Peyer's patch (tissue), 4 donors: ENCODE measurements around the gene STK32B.

Source experiments
- POLR2A ChIP-seq, 2 donors: fragments of 450-650 bp; IDR thresholded peaks; one replicate each; pipeline ENCODE4 v1.5.1; 2017; ENCODE audit warnings: antibody characterized with exemption in 2 of 2, mild to moderate bottlenecking in 2 of 2, moderate library complexity in 2 of 2
- TF ChIP-seq, protein P1 (sequence below), 6 experiments: fragments of 450-650 bp in 4 of 6; fragments of 200-600 bp in 2 of 6; sonication (generic) in 1 of 6; IDR thresholded peaks; one replicate each; pipeline ENCODE4 v1.5.1; 2017 to 2019; ENCODE audit warnings: antibody characterized with exemption in 6 of 6, mild to moderate bottlenecking in 3 of 6, moderate library complexity in 1 of 6

DNA sequence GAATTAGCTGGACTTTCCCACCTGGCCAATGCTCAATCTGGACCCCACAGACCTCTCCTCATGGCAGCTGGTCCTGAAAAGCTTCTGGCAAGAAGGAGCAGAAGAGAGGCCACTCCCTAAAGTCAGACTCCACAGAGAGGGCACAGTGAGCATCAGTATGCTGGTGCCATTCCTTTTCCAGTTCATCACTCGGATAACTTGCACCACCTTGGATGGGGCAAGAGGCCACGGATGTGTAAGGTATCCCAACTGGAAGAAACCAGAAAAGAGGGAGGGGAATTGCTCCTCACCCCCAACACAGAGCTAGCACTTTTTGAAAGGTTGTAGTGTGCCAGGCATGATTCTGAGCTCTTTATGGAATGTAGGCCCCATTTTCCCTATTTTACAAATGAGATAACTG is 85.9 kb downstream of the STK32B start:
- TF ChIP-seq, protein P1, sequence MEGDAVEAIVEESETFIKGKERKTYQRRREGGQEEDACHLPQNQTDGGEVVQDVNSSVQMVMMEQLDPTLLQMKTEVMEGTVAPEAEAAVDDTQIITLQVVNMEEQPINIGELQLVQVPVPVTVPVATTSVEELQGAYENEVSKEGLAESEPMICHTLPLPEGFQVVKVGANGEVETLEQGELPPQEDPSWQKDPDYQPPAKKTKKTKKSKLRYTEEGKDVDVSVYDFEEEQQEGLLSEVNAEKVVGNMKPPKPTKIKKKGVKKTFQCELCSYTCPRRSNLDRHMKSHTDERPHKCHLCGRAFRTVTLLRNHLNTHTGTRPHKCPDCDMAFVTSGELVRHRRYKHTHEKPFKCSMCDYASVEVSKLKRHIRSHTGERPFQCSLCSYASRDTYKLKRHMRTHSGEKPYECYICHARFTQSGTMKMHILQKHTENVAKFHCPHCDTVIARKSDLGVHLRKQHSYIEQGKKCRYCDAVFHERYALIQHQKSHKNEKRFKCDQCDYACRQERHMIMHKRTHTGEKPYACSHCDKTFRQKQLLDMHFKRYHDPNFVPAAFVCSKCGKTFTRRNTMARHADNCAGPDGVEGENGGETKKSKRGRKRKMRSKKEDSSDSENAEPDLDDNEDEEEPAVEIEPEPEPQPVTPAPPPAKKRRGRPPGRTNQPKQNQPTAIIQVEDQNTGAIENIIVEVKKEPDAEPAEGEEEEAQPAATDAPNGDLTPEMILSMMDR (IDR thresholded peaks at IDR 0.05) = no peak
- no peak for TF ChIP-seq POLR2A (IDR thresholded peaks at IDR 0.05)
